ENCODE results near the gene TEX54.
"Not testable (repeated sequence)": the region's sequence is repeated elsewhere in the genome, so short reads cannot be mapped to it uniquely, and the experiment has no call there.

TEX54 gene

GRCh38 chr11:62855571-62856332 lies 23.1 kb upstream of the TEX54 start:
- peak; percentile 46 to 98 (median 94) for DNase-seq

GRCh38 chr11:62854825-62855570 lies 22.4 kb upstream of the TEX54 start:
- DNase-seq, result peak in 2 of 56 donors; percentile 1 to 39

GRCh38 chr11:62854013-62854824 lies 21.6 kb upstream of the TEX54 start:
- DNase-seq, result no peak

- DNase-seq, result no peak
These were observed 20.8 kb upstream of the TEX54 start for GRCh38 chr11:62853279-62853965.

GRCh38 chr11:62852523-62853188 lies 20.0 kb upstream of the TEX54 start:
- DNase-seq, result no peak

- DNase-seq, result no peak
These were observed 19.3 kb upstream of the TEX54 start for GRCh38 chr11:62851807-62852522.

- no peak for DNase-seq
These were observed 18.5 kb upstream of the TEX54 start for GRCh38 chr11:62850911-62851806.

- DNase-seq, result no peak
These were observed 15.2 kb upstream of the TEX54 start for GRCh38 chr11:62847767-62848314.

GRCh38 chr11:62846177-62846576 lies 13.5 kb upstream of the TEX54 start:
- DNase-seq, result no peak

GRCh38 chr11:62844154-62844553 lies 11.5 kb upstream of the TEX54 start:
- DNase-seq, result no peak

- DNase-seq, result no peak
These were observed 10.8 kb upstream of the TEX54 start for GRCh38 chr11:62843466-62843865.

GRCh38 chr11:62842891-62843290 lies 10.2 kb upstream of the TEX54 start:
- not testable (repeated sequence) for DNase-seq

GRCh38 chr11:62842171-62842741 lies 9.6 kb upstream of the TEX54 start:
- peak in 19 of 56 donors; percentile 16 to 54 (median 42) for DNase-seq

GRCh38 chr11:62841361-62842170 lies 8.9 kb upstream of the TEX54 start:
- DNase-seq, result peak; percentile 38 to 93 (median 81)

GRCh38 chr11:62840721-62841360 lies 8.2 kb upstream of the TEX54 start:
- peak in 45 of 56 donors; percentile 5 to 77 (median 33) for DNase-seq
